ENCODE measurements around the gene NCAPG2.

DNA sequence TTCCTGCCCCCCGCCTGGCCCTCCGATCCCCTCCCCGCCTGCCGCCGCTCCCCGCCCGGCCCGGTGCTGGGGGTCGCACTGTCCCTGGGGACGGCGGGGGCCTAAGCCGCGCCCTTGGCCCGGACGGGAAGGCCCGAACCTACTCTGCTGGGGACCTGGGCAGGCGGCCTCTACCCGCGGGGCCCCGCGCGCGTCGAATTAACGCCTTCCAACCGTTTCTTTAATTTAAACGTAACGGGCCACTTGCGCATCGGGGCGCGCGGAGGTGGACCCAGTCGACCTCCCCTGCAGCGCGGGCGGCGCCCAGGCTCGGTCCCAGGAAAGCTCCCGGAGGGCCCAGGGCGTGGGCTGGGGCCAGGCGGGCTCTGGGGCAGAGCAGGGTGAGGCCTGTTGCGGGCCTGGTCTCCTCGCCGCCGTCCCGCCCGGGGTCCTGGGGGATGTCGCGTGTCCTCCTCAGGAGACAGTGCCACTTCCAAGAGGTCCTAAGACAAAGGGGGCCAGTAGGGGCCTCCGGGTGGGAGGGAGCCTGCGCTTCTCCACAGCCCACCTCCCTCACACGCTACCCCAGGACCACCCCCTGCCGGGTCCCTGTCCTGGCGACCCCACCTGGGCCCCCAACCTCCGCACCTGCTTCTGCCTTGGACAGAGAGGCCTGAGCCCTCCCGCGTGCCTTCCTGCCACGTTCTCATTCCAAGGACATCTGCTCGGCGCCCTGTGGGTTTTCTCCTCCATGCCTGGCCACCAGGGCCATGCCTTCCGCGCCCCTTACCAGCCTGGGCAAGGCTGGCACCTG lies 116.3 kb downstream of the NCAPG2 start:
- TF ChIP-seq, protein P1, sequence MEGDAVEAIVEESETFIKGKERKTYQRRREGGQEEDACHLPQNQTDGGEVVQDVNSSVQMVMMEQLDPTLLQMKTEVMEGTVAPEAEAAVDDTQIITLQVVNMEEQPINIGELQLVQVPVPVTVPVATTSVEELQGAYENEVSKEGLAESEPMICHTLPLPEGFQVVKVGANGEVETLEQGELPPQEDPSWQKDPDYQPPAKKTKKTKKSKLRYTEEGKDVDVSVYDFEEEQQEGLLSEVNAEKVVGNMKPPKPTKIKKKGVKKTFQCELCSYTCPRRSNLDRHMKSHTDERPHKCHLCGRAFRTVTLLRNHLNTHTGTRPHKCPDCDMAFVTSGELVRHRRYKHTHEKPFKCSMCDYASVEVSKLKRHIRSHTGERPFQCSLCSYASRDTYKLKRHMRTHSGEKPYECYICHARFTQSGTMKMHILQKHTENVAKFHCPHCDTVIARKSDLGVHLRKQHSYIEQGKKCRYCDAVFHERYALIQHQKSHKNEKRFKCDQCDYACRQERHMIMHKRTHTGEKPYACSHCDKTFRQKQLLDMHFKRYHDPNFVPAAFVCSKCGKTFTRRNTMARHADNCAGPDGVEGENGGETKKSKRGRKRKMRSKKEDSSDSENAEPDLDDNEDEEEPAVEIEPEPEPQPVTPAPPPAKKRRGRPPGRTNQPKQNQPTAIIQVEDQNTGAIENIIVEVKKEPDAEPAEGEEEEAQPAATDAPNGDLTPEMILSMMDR (IDR thresholded peaks at IDR 0.05), result no peak
- TF ChIP-seq POLR2A (IDR thresholded peaks at IDR 0.05), result no peak
